HG03520 (cell line): ENCODE measurements around the gene SNU13.
"Not testable (repeated sequence)": the region's sequence is repeated elsewhere in the genome, so short reads cannot be mapped to it uniquely, and the experiment has no call there.

ENCODE experiments used
- ATAC-seq: cut with Tn5 transposase; IDR thresholded peaks from one replicate; pipeline ENCODE4 v1.9.1; 2021; ENCODE audit warnings: mild to moderate bottlenecking, moderate library complexity; ENCODE audit not compliant: unreplicated experiment

The SNU13 gene

DNA sequence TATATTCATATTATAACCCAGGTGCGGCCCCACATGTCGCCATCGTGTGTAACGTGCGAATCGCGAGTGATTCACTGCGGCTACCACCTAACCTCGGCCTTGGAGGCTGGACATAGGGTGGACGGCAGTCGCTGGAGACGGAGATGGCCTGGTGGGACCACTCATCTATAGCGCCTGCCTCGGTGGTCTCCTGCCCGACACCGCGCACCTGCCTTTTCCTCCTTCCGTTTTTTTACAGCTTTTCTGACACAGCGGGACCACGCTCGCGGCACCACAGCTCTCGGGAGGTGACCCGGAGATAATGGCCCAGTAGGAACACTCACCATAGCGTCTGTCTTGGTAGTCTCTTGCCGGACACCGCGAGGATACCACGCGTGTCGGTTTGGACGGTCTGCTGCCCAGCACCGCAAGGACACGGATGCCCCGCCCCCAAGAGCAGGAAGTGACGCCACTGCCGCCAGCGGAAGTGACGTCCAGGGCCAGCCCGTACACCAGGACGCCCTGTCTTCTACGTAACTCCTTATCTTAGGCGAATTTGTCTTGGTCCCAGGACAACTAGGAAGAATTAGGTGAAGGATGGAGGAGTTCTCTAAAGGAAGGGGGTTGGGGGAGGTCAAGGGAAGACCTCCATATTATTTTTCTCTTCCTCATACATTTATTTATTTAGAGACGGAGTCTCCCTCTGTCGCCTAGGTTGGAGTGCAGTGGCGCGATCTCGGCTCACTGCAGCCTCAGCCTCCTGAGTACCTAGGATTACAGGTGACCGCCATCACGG, 6.4 kb downstream of the SNU13 start:
- ATAC-seq = peak; percentile 76

DNA sequence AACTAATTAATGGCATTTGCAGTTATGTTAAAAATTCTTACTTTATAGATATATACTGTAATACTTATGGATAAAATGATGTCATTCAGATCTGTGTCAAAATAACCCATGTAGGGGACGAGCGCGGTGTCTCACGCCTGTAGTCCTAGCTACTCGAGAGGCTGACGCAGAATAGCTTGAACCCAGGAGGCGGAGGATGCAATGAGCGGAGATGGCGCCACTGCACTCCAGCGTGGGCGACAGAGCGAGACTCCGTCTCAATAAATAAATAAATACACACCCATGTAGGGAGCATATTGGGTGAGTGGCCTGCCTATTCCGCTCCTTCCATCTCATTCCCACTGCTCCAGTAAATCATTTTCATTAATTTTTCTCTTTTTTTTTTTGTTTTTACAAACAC, 7.1 kb downstream of the SNU13 start:
- no peak for ATAC-seq

DNA sequence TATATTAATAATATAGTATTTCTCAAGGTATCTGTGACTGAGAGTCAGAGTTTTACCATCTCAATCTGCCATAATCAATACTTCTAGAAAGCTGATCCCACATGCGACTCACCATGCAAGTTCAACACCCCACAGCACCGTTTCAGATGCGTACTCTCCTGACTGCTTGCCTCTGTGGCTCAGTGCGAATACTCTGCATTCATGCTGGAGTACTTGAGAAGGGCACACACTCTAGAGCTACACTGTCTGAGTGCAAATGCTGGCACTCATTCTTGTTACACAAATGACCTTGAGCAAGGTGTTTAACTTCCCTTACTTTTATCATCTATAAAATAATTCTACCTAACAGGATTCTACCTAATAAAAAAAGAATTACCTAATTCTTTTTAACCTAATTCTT, 12.5 kb downstream of the SNU13 start:
- no peak for ATAC-seq

DNA sequence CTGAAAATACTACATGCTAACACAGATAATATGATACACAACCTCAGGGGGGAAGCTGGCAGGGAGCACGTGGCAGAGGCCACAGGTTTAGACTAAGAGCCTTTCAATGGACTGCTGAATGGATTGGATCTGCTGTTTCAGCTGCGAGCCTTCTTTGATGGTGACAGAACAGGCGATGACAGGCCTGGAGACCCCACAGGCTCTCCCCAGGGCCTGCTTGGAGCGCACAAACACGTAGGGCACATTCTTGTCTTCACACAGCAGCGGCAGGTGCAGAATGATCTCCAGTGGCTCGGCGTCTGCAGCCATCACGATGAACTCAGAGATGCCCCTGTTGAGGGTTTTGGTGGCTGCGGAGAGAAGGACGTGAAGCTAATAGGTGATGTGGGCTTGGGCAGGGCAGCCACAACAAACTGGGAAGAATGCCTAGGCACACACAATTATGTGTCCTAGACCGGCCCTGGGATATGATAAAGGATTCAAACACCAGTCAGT, 13.8 kb downstream of the SNU13 start:
- ATAC-seq = no peak

DNA sequence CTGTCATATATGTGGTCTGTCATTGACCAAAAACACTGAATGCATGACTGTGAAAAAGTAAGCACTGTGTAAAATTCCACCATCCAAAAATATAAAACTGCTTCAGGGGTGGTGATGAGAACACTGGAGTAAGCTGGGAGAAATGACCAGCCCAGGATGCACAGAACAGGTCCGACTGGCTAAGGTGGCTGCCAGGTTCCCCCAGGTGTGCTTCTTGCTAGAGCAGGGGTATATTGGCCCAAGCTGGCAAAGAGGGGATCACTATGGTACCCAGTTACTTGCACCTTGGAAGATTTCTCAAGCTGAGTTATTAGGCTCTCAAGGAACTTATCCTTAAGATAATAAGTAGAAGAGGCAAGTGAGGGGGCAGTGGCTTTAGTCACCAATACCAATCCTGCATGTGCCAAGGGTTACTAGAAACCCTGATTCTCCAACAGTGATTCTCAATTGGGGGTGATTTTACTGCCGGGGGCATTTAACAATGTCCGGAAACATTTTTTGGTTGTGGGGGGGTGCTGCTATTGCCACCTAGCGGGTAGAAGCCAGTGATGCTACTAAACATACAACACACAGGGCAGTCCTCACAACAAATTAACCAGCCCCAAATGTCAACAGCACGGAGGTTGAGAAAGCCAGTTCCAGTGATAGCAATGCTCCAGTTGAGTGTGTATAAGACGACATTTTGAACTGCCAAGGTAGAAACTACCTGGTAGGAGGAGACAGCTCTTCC, 15.7 kb downstream of the SNU13 start:
- ATAC-seq = no peak

DNA sequence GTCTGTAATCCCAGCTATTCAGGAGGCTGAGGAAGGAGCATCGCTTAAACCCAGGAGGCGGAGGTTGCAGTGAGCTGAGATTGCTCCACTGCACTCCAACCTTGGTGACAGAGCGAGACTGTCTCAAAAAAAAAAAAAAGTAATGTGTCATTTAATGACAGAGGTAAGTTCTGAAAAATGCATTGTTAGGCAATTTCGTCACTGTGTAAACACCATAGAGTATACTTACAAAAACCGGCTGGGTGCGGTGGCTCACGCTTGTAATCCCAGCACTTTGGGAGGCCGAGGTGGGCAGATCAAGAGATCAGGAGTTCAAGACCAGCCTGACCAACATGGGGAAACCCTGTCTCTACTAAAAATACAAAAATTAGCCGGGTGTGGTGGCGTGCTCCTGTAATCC, 16.6 kb downstream of the SNU13 start:
- ATAC-seq = not testable (repeated sequence)

DNA sequence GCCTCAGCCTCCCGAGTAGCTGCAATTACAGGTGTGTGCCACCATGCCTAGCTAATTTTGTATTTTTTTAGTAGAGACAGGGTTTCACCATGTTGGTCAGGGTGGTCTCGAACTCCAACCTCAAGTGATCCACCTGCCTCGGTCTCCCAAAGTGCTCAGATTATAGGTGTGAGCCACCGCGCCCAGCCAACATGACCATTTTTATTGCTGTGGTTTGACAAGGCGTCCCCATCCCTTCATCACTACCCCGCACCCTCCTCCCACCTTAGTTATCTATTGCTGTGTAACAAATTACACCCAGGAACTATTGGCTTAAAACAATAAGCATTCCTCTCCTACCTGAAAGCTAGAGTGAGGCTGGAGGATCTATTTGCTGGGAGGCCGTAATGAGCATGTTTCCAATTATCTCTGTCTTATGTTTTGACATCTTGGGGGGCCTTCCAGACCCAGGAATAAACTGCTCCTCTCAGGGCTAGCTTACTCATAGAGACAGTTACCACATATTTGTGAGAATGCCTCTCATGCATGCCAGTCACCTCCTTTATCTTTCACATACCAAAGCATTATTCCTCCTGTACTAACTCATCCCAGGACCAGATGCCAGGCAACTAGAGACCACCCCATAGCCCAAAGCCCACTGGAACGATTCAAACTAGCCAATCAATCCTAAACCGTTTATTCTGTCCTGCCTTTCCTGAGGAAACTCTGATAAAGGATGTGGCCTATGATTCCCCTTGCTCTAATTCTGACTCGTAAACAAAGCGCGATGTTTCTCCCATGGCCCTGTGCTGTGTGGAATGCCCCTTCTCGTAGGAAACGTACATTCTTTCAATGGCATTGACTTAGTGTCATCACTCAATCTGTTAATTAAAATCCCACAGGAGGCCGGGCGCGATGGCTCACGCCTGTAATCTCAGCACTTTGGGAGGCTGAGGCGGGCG, 19.4 kb downstream of the SNU13 start:
- ATAC-seq = no peak

DNA sequence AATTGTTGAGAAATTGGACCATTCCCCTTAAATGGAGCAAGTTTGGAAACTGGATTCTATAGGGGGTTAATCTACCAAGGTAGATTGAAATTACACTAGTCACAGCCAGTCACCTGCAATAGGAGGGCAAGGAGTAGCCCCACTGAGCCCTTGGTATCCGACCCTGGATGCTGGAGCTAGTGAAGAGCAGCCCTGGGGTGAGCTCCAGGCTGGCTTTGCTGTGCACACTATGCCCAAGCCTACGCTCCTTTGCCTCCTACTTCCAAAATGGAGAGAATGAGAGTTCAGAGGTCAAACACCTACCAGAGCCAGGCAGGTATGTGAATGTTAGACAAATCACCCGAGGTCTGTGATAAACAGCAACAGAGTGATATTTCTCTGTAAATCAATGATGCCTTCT, 23.7 kb downstream of the SNU13 start:
- no peak for ATAC-seq

DNA sequence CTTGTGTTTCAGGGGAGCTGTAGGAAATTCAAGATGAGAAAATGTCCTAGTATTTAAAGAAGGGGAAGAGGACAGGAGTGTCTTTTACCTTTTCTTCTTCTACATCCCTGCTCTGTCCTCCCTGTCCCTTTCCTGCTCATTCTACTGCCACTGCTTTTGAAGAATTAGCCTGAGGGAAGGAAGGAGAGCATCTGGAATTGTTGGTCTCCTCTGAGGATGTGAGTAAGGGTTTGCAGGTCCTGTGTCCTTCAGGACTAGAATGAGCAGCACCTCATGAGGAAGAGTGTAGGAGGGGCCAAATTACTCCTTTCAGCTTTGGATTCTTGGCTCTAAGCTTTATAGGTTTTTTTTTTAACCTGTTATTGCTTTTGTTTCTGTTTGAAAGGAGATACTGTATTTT, 24.2 kb downstream of the SNU13 start:
- ATAC-seq = no peak

DNA sequence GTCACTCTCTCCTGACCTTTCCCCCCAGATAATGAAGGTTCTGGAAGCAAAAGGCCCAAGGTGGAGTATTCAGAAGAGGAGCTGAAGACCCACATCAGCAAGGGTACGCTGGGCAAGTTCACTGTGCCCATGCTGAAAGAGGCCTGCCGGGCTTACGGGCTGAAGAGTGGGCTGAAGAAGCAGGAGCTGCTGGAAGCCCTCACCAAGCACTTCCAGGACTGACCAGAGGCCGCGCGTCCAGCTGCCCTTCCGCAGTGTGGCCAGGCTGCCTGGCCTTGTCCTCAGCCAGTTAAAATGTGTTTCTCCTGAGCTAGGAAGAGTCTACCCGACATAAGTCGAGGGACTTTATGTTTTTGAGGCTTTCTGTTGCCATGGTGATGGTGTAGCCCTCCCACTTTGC, 25.1 kb downstream of the SNU13 start:
- not testable (repeated sequence) for ATAC-seq

DNA sequence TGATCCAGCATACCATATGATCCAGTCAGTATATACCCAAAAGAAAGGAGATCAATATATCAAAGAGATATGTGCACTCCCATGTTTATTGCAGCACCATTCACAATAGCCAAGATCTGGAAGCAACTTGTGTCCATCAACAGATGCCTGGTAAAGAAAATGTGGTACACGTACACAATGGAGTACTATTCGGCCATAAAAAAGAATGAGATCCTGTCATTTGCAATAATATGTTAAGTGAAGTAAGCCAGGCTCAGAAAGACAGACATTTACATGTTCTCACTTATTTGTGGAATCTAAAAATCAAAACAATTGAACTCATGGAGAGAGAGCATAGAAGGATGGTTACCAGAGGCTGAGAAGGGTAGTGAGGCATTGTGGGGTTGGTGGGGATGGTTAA, 27.0 kb downstream of the SNU13 start:
- no peak for ATAC-seq

DNA sequence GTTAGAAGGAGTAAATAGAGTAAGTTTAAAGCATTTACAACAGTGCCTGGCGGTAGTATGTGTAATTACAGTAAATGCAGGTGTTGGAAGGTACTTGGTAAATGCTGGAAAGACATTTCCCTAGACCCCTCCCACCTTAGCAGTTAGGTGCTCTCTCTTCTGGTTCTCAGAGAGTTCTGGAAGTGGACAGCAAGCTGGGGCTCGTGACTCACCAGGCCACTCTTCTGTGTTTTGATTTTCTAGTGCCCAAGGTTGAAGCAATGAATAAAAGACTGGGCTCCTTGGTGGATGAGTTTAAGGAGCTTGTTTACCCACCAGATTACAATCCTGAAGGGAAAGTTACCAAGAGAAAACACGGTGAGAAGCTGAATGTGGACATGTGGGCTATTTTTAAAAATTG, 27.6 kb downstream of the SNU13 start:
- no peak for ATAC-seq

DNA sequence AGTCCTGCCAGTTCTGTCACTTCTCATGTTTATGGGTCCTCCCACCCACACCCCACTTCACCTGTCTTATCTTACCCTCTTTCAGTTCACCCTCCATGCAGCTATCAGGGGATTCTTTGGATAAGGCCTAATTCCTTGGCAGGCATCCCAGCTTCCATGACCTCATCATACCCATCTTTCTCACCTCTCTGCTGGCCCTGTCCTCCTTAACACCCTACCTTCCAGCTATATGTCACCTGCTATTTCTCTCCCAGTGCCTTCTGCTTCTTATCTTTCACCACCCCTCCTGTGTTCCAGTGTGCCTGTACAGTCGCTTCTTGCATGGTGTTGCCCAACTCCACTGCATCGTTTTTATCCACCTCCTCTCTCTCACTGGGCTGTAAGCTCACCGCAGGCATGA, 28.3 kb downstream of the SNU13 start:
- no peak for ATAC-seq

DNA sequence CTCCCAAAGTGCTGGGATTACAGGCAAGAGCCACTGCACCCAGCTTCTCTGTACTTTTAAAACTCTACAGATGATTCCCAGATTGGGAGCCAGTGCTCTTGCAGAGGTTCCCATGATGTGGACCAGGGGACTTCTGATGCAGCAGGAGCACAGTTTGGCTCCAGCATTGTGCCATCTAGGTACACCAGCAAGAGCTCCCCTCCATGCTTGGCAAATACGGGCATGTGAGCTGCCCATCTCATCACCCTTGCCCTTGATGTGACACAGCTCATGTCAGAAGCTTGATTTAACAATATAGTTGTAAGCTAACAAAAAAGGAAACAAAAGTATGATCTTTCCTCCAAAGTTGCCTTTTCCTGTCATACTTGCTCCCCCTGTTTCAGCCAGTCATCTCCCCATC, 28.7 kb downstream of the SNU13 start:
- ATAC-seq = no peak

DNA sequence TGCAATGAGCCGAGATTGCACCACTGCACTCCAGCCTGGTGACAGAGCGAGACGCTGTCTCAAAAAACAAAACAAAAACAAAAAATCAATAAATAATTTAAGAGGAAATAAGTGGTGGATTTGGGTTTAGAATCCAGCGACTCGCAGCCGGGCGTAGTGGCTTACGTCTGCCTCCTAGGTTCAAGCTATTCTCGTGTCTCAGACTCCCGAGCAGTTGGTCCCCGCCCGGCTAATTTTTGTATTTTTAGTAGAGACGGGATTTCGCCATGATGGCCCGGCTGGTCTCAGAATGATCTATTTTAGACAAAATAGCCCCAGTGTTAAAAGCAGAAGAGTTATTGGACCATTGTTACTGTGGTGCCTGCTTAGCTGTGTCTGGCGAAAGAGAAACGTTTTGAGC, 29.8 kb downstream of the SNU13 start:
- no peak for ATAC-seq

DNA sequence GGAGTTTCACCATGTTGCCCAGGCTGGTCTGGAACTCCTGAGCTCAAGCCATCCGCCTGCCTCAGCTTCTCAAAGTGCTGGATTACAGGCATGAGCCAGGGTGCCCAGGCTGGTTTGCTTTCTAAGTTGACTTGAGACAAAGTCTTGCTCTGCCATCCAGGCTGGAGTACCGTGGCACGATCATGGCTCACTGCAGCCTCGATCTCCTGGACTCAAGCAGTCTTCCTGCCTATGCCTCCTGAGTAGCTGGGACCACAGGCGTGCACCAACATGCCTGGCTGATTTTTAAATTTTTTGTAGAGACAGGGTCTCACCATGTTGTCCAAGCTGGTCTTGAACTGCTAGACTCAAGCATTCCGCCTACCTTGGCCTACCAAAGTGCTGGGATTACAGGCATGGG, 31.0 kb downstream of the SNU13 start:
- no peak for ATAC-seq

DNA sequence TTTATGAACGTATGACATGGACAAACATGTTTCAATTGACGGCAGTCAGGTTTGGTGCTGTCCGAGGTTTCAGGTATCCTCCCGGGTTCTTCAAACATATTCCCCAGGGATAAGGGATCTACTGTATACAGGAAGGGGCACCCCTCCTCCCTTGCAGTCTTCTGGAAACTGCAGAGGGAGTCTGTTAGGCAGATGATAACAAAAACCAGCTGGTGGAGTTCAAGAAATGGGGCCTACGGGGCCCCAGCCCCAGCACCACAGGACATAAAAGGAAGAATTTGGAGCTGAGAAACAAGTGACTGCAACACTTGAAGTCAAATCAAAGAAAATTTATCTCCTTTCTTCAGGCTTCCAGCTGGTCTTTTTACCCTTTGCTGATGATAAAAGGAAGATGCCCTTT, 32.1 kb downstream of the SNU13 start:
- ATAC-seq = no peak

DNA sequence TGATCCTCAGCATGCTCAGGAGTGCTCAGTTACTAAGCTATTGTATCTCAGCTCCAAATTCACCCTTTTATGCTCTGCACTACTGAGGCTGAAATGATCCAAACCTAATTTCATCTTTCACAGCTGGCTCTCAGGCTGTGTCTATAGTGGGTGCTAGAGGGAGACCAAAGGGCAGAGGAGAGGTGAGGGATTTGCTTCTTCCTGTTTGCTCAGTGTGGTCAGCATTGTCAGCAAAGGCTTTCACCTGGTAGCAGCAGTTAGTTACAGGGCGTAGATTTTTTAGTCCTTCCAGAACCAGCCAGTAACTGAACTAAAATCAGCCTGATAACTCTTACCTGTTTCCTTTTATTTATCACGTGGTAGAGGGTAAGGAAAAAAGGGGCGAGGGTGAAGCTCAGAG, 34.3 kb downstream of the SNU13 start:
- ATAC-seq = no peak

DNA sequence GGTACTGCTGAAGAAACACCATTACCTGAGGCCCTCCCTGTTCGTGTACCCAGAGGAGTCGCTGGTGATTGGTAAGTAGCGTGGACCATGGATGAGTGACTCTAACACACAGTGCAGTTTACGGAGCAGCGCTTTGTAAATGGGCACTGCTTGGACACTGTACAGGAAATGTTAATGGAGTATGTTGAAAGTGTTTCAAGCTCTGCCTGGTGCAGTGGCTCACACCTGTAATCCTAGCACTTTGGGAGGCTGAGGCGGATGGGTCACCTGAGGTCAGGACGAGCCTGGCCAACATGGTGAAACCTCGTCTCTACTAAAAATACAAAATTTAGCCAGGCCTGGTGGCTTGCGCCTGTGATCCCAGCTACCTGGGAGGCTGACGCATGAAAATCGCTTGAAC, 37.8 kb downstream of the SNU13 start:
- no peak for ATAC-seq

DNA sequence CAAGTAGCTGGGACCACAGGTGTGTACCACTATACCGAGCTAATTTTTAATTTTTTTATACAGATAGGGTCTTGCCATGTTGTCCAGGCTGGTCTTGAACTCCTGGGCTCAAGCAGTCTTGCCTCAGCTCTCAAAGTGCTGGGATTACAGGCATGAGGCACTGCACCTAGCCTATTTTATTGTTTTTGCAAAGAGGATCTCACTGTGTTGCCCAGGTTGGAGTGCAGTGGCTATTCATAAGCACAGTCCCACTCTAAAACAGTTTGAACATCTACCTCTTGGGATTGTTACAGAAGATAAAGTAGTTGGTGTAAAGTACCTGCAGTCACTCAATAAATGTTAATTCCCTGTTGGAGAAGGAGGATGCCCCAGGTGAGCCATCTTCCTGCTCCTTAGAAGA, 38.4 kb downstream of the SNU13 start:
- no peak for ATAC-seq

DNA sequence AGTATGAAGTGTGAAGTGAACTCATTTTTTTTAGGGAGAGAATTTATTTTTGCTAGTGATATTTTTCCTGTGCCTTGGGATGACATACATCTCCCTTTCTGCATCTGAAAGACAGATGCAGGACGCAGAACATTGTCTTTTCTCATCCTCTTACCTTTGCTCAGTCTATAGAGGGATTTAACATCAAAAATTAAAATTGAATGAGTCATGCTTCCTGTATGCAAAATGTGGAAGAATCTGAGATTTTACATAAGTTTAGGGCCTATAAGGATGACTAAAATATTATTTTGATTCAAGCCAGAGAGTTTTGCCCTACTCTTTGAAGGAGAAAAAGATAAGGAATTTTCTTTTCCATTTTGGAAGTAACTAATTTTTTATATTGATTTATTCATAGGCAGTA, 40.2 kb downstream of the SNU13 start:
- ATAC-seq = no peak
